GM18951 (cell line): ENCODE results near the gene CYP24A1.

Experiments
- POLR2A ChIP-seq: IDR thresholded peaks from 4 replicates; pipeline ENCODE4 v1.6.1; 2011; ENCODE audit warnings: mild to moderate bottlenecking; ENCODE audit not compliant: insufficient read length, insufficient read depth; ENCODE audit errors: extremely low read depth
- in situ Hi-C: fragments of 300-500 bp; cut with MboI; formaldehyde crosslinking; loops from one replicate; pipeline ENCODE4 v1.12.0; 2022; ENCODE audit warnings: low sequenced_read_pairs, mixed read lengths, inconsistent platforms; ENCODE audit not compliant: unreplicated experiment

The CYP24A1 gene

GRCh38 chr20:54178256-54178655 lies 4.5 kb upstream of the CYP24A1 start:
- TF ChIP-seq POLR2A, result no peak
- in situ Hi-C loops, result loop anchor here (25.0 kb wide), 1 partner anchor 616 kb away; no protein-coding TSS in a partner anchor

GRCh38 chr20:54177378-54177777 lies 3.6 kb upstream of the CYP24A1 start:
- no peak for TF ChIP-seq POLR2A
- in situ Hi-C loops, result loop anchor here (25.0 kb wide), 1 partner anchor 615 kb away; no protein-coding TSS in a partner anchor

GRCh38 chr20:54176610-54177009 lies 2.8 kb upstream of the CYP24A1 start:
- in situ Hi-C loops, result loop anchor here (25.0 kb wide), 1 partner anchor 614 kb away; no protein-coding TSS in a partner anchor
- no peak for TF ChIP-seq POLR2A

- in situ Hi-C loops, result loop anchor here (25.0 kb wide), 1 partner anchor 612 kb away; no protein-coding TSS in a partner anchor
- no peak for TF ChIP-seq POLR2A
These were observed 830 bp upstream of the CYP24A1 start for GRCh38 chr20:54174457-54175175.

GRCh38 chr20:54172856-54173652 lies 732 bp downstream of the CYP24A1 start:
- in situ Hi-C loops, result no loop called here
- no peak for TF ChIP-seq POLR2A

GRCh38 chr20:54172532-54172855 lies 1.3 kb downstream of the CYP24A1 start:
- in situ Hi-C loops, result no loop called here
- no peak for TF ChIP-seq POLR2A

GRCh38 chr20:54170963-54171362 lies 2.8 kb downstream of the CYP24A1 start:
- in situ Hi-C loops, result no loop called here

GRCh38 chr20:54170026-54170471 lies 3.7 kb downstream of the CYP24A1 start:
- no peak for TF ChIP-seq POLR2A
- in situ Hi-C loops, result no loop called here

More at GRCh38 chr20:54170963-54171362, 2.8 kb downstream of the CYP24A1 start:
- TF ChIP-seq POLR2A, result no peak

- in situ Hi-C loops, result no loop called here
- no peak for TF ChIP-seq POLR2A
These were observed 4.6 kb downstream of the CYP24A1 start for GRCh38 chr20:54168961-54169862.

GRCh38 chr20:54167909-54168872 lies 5.6 kb downstream of the CYP24A1 start:
- no peak for TF ChIP-seq POLR2A
- in situ Hi-C loops, result no loop called here

GRCh38 chr20:54166987-54167662 lies 6.7 kb downstream of the CYP24A1 start:
- no peak for TF ChIP-seq POLR2A
- in situ Hi-C loops, result no loop called here

GRCh38 chr20:54165803-54166202 lies 8.0 kb downstream of the CYP24A1 start:
- TF ChIP-seq POLR2A, result no peak
- in situ Hi-C loops, result no loop called here

- in situ Hi-C loops, result no loop called here
- TF ChIP-seq POLR2A, result no peak
These were observed 8.8 kb downstream of the CYP24A1 start for GRCh38 chr20:54165014-54165413.
